Testis (tissue), 3 donors: Measurements from ENCODE around the gene OR13J1. TPM values are rescaled to one million over a fixed set of nuclear protein-coding genes. Genes with fewer than 3 reads are reported as not detected.
A peak's percentile ranks its signal among the peaks of the same experiment; 100 is the strongest.

Experiments used
- DNase-seq: peaks from one replicate; pipeline ENCODE4 v3.0.0-alpha.2; 2019
- H3K27ac ChIP-seq, 2 donors: fragments of 200-600 bp; sonication (generic); one replicate each; pipeline ENCODE4 v1.5.1; 2019
- H3K27me3 ChIP-seq: fragments of 200-600 bp; sonication (generic); one replicate; pipeline ENCODE4 v1.5.1; 2019
- H3K36me3 ChIP-seq: fragments of 200-600 bp; sonication (generic); one replicate; pipeline ENCODE4 v1.5.1; 2017; ENCODE audit warnings: low read depth; ENCODE audit errors: missing control alignments
- H3K4me1 ChIP-seq: fragments of 200-600 bp; sonication (generic); one replicate; pipeline ENCODE4 v1.5.1; 2019
- H3K4me3 ChIP-seq, 2 donors: fragments of 200-600 bp; sonication (generic); one replicate each; pipeline ENCODE4 v1.5.1; 2017 to 2019
- H3K9me3 ChIP-seq: fragments of 200-600 bp; sonication (generic); one replicate; pipeline ENCODE4 v1.5.1; 2017
- POLR2A ChIP-seq: fragments of 450-650 bp; IDR thresholded peaks from one replicate; pipeline ENCODE4 v1.6.1; 2017; ENCODE audit warnings: antibody characterized with exemption, mild to moderate bottlenecking, moderate library complexity
- WGBS, 2 donors: methylation state at CpG; one replicate each; pipeline ENCODE4 v1.1.5; 2018; 5-methylcytosine and 5-hydroxymethylcytosine counted together
- intact Hi-C: fragments of 100-400 bp; cut with DNase I; formaldehyde crosslinking; loops from one replicate; pipeline ENCODE4 v1.15.1; 2023; ENCODE audit warnings: low total_unique reads
- polyA plus RNA-seq: library from polyadenylated mRNA; stranded (reverse); fragments of 350-450 nt; fragmentation: Illumina TruSeq; extraction: RNeasy Lipid Tissue Mini Kit (QIAGEN cat#74804); gene quantifications from one replicate; pipeline ENCODE4 v1.2.3, GENCODE V29; 2014; ENCODE audit warnings: low read depth, low replicate concordance; ENCODE audit not compliant: insufficient read depth
- total RNA-seq, 2 donors: library from RNA; depleted of rRNA; stranded (reverse); fragments of >200 nt; gene quantifications; one replicate each; pipeline ENCODE4 v1.2.3, GENCODE V29; 2016
- TF ChIP-seq, protein P1 (sequence below), 3 experiments: fragments of 450-650 bp in 2 of 3; fragments of 200-600 bp in 1 of 3; sonication (generic) in 1 of 3; IDR thresholded peaks; one replicate each; pipeline ENCODE4 v1.5.1; 2016 to 2019; ENCODE audit warnings: antibody characterized with exemption in 3 of 3, mild to moderate bottlenecking in 2 of 3, moderate library complexity in 1 of 3

OR13J1 gene
- total and polyA plus RNA-seq, 3 donors from 2014 or later, result not detected

DNA sequence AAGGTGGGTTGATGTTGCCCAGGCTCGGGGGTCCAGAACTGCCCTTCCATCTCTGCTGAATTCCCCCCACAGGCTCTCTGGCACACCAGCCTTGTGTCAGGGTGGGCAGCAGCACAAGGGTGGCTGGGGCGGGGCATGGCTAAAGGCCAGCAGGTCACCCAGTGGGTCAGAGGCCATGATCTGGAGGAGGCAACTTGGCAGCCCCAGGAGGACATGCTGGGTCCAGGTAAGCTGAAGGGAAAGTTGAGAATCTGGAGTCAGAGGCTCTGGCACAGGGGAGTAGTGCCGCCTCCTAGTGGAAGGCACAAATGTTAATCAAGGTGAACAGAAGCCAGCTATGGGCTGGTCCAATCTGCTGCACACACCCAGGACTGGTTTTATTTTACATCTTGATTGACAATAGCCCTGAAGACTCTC, 35.0 kb downstream of the OR13J1 start:
- Histone ChIP-seq H3K4me3 (no peak overlapping the region), H3K9me3 (no peaks in the 10 kb centered on the region), H3K27me3 (no peaks in the 10 kb centered on the region), H3K27ac (no peak overlapping the region), H3K4me1 (peaks cover 19% of the 10 kb centered on the region), H3K36me3 (no peaks in the 10 kb centered on the region)
- DNase-seq, result no peak
- 100% methylated on average over 2 to 3 of the region's 3 CpGs for WGBS, 2 donors
- intact Hi-C loops, result no loop called here
- no peak for TF ChIP-seq POLR2A
- TF ChIP-seq, protein P1, sequence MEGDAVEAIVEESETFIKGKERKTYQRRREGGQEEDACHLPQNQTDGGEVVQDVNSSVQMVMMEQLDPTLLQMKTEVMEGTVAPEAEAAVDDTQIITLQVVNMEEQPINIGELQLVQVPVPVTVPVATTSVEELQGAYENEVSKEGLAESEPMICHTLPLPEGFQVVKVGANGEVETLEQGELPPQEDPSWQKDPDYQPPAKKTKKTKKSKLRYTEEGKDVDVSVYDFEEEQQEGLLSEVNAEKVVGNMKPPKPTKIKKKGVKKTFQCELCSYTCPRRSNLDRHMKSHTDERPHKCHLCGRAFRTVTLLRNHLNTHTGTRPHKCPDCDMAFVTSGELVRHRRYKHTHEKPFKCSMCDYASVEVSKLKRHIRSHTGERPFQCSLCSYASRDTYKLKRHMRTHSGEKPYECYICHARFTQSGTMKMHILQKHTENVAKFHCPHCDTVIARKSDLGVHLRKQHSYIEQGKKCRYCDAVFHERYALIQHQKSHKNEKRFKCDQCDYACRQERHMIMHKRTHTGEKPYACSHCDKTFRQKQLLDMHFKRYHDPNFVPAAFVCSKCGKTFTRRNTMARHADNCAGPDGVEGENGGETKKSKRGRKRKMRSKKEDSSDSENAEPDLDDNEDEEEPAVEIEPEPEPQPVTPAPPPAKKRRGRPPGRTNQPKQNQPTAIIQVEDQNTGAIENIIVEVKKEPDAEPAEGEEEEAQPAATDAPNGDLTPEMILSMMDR (IDR thresholded peaks at IDR 0.05), result no peak

DNA sequence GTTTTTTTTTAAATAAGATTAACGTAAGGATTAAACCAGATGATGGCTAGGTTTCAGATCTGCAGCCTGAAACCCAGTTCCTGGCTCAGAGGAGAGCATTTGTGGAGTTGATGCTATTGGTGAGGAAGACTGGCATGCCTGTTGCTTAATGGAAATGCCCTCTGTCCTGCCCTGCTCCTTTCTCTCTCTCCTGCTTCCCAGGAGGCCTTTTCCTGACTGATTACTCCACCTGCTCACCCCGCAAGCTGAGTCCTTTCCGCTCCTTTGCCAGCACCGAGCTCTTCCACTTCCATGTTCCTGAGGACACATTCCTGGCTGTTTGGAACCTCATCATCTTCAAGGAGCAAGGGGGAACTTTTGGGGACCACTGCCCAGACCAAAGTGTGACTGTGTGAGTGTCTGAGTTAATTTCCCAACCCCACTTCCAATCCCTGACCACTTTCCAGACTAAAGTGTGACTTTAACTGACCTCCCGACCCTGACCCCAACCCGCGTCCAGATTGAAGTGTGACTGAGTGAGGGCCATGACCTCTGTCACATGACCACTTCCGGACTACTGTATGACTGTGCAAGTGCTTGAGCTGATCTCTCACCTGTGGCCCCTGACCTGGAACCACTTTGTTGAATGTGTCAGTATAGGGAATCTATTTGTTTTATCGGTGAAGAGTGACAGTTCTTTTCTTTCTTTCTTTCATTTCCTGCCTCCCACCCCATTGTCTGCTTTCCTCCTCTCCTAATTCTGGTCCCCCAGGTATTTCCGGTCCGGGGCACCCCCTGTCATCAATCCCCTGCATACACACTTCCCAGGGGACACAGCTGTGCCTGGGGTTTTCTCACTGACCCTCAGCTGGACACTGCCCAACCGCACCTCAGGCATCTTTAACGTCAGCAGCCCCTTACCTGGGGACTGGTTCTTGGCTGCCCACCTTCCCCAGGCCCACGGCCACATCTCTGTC, 35.7 kb downstream of the OR13J1 start:
- intact Hi-C loops, result no loop called here
- 82 to 89% methylated on average over 14 of the region's 14 CpGs for WGBS, 2 donors
- H3K4me1 ChIP-seq, result peaks cover 25% of the 10 kb centered on the region

DNA sequence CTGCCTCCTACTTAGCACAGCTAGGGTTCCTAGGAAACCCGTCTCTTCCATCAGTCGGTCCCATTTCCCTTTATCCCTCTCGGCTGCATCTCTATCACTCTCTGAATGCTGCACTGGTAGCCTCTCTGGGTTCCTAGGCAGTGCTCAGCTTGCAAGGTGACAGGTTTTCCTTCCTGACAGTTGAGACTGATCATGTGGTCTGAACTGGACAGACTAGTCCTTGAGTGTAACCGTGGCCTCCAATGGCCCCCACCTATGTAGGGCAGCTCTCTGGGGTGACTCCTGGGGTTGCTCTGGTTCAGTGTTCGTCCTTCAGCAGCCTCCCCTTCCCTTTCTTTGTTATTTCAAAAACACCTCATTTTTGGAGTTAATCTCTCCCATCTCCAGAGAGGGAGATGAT, 37.4 kb downstream of the OR13J1 start:
- H3K36me3 ChIP-seq, result no peaks in the 10 kb centered on the region
- no peak overlapping the region for H3K27ac ChIP-seq
- no peaks in the 10 kb centered on the region for H3K27me3 ChIP-seq
- no peaks in the 10 kb centered on the region for H3K9me3 ChIP-seq
- DNase-seq, result no peak
- TF ChIP-seq, protein P1 (IDR thresholded peaks at IDR 0.05), result no peak
- TF ChIP-seq POLR2A, result no peak
- WGBS, 2 donors, result 73 to 83% methylated on average over 5 of the region's 5 CpGs
- intact Hi-C loops, result no loop called here
- no peak overlapping the region for H3K4me3 ChIP-seq
- H3K4me1 ChIP-seq, result peaks cover 26% of the 10 kb centered on the region

More for the DNA sequence above, 35.7 kb downstream of the OR13J1 start:
- DNase-seq, result no peak
- no peaks in the 10 kb centered on the region for H3K27me3 ChIP-seq
- H3K4me3 ChIP-seq, result no peak overlapping the region
- no peak for TF ChIP-seq POLR2A
- TF ChIP-seq, protein P1 (IDR thresholded peaks at IDR 0.05), result no peak
- no peak overlapping the region for H3K27ac ChIP-seq
- H3K9me3 ChIP-seq, result no peaks in the 10 kb centered on the region
- H3K36me3 ChIP-seq, result no peaks in the 10 kb centered on the region

DNA sequence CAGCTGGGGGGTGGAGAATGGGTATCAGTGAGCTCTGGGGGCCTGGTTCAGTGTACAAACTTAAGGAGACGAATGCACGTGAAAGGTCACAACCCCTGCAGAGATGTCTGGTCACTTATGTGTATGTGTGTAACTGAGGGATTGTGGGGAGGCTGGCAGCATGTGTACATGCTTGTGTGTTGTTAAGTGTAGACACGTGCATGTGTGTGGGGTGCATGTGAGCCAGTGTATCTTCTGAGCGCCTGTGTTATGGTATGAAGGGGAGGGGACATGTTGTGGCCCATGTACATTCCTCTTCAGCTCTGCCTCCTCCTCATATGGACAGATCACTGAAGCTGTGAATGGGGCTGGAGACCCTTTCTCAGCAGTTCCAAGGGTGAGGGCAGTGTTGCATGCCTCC, 39.2 kb downstream of the OR13J1 start:
- 71 to 92% methylated on average over 4 of the region's 4 CpGs for WGBS, 2 donors
- Histone ChIP-seq H3K4me1 (peaks cover 26% of the 10 kb centered on the region), H3K27me3 (no peaks in the 10 kb centered on the region), H3K27ac (no peak overlapping the region), H3K36me3 (no peaks in the 10 kb centered on the region), H3K4me3 (no peak overlapping the region), H3K9me3 (no peaks in the 10 kb centered on the region)
- TF ChIP-seq, protein P1 (IDR thresholded peaks at IDR 0.05), result no peak
- no peak for TF ChIP-seq POLR2A
- intact Hi-C loops, result no loop called here
- no peak for DNase-seq

DNA sequence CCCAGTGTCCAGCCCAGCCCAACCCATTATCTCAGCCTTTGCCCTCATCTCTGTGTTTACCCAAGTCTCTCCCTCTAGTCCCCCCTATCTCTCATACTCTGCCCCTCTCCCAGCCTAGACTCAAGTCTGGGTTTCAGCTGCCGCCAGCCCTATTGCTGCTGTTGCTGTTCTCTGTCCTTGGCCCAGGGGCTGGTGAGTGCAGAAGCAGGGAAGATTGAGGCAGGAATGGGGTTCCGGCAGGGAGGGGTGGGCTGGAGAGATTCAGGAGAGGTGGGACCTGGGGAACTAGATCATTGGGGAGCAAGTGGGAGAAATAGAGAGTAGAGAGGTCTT, 40.5 kb downstream of the OR13J1 start:
- 26 to 29% methylated on average over 2 of the region's 2 CpGs for WGBS, 2 donors
- no peaks in the 10 kb centered on the region for H3K27me3 ChIP-seq
- peak overlapping the region; percentile 83 to 97 for H3K27ac ChIP-seq
- peaks cover 26% of the 10 kb centered on the region for H3K4me1 ChIP-seq
- DNase-seq, result no peak
- intact Hi-C loops, result no loop called here
- H3K36me3 ChIP-seq, result no peaks in the 10 kb centered on the region
- peak overlapping the region; percentile 82 to 86 for H3K4me3 ChIP-seq
- H3K9me3 ChIP-seq, result no peaks in the 10 kb centered on the region
- TF ChIP-seq POLR2A, result no peak
- TF ChIP-seq, protein P1 (IDR thresholded peaks at IDR 0.05), result no peak
